Activated naive CD4-positive, alpha-beta T cell treated with anti-CD3 and anti-CD28 coated beads, Interleukin-2, amount 50 U/mL, for 72 hours (primary cell): ENCODE data around the gene RNF151. TPM values are rescaled to one million over a fixed set of nuclear protein-coding genes. Genes with fewer than 3 reads are reported as not detected.

Experiments used
- total RNA-seq, 2 donors: library from RNA; stranded (reverse); gene quantifications; one replicate each; pipeline ENCODE4 v1.2.3, GENCODE V29; 2022

RNF151 gene
- total RNA-seq, 2 donors from 2014 or later: 0.41 TPM; not detected in 1

Other genes with a start within 250 kb of the RNF151 start
- gene NME3, start 195.3 kb upstream of the RNF151 start, total RNA-seq: 10 to 100 TPM; 30.9 to 55.6 TPM
- 10 to 100 TPM; 21.9 to 24.0 TPM for gene EME2, start 194.0 kb upstream of the RNF151 start, total RNA-seq
- gene MRPS34, start 193.7 kb upstream of the RNF151 start, total RNA-seq: 100 to 1,000 TPM; 106 to 180 TPM
- gene SPSB3, start 184.3 kb upstream of the RNF151 start, total RNA-seq: 10 to 100 TPM; 19.1 to 29.2 TPM
- gene NUBP2, start 183.9 kb upstream of the RNF151 start, total RNA-seq: 10 to 100 TPM; 41.0 to 48.3 TPM
- gene IGFALS, start 173.2 kb upstream of the RNF151 start, total RNA-seq: not detected
- 10 to 100 TPM; 31.7 to 65.6 TPM for gene HAGH, start 140.0 kb upstream of the RNF151 start, total RNA-seq
- gene FAHD1, start 139.7 kb upstream of the RNF151 start, total RNA-seq: 10 to 100 TPM; 11.9 to 13.0 TPM
- gene MEIOB, start 94.7 kb upstream of the RNF151 start, total RNA-seq: under 1 TPM; 0.43 to 0.45 TPM
- not detected for gene HS3ST6, start 48.4 kb upstream of the RNF151 start, total RNA-seq
- gene MSRB1, start 23.7 kb upstream of the RNF151 start, total RNA-seq: 10 to 100 TPM; 17.3 to 41.7 TPM
- not detected for gene RPL3L, start 12.2 kb upstream of the RNF151 start, total RNA-seq
- gene NDUFB10, start 7.3 kb upstream of the RNF151 start, total RNA-seq: 10 to 100 TPM; 63.4 to 98.8 TPM
- 1,000 to 10,000 TPM; 5,211 to 5,668 TPM for gene RPS2, start 2.0 kb upstream of the RNF151 start, total RNA-seq
- 10 to 100 TPM; 18.8 to 37.2 TPM for gene TBL3, start 5.2 kb downstream of the RNF151 start, total RNA-seq
- not detected for gene NOXO1, start 14.6 kb downstream of the RNF151 start, total RNA-seq
- gene GFER, start 17.3 kb downstream of the RNF151 start, total RNA-seq: 10 to 100 TPM; 19.1 to 25.0 TPM
- 1 to 10 TPM; 2.0 to 9.0 TPM for gene SYNGR3, start 23.1 kb downstream of the RNF151 start, total RNA-seq
- gene ZNF598, start 43.0 kb downstream of the RNF151 start, total RNA-seq: 10 to 100 TPM; 72.2 to 87.9 TPM
- gene NPW, start 52.9 kb downstream of the RNF151 start, total RNA-seq: 1 to 10 TPM in 1 of 2 donors, under 1 TPM in 1; 0.61 to 4.6 TPM
- gene NHERF2, start 60.0 kb downstream of the RNF151 start, total RNA-seq: 1 to 10 TPM in 1 of 2 donors, under 1 TPM in 1; 0.82 to 3.7 TPM
- gene NTHL1, start 81.0 kb downstream of the RNF151 start, total RNA-seq: 10 to 100 TPM; 21.6 to 25.3 TPM
- gene TSC2, start 81.1 kb downstream of the RNF151 start, total RNA-seq: 100 to 1,000 TPM in 1 of 2 donors, 10 to 100 TPM in 1; 70.5 to 121 TPM
- gene PKD1, start 169.0 kb downstream of the RNF151 start, total RNA-seq: 10 to 100 TPM; 77.0 to 87.6 TPM
- gene RAB26, start 181.8 kb downstream of the RNF151 start, total RNA-seq: under 1 TPM in 1 of 2 donors, not detected in 1; 0.80 TPM
- gene TRAF7, start 188.9 kb downstream of the RNF151 start, total RNA-seq: 10 to 100 TPM; 67.7 to 92.0 TPM
- 10 to 100 TPM in 1 of 2 donors, under 1 TPM in 1; 0.77 to 11.3 TPM for gene CASKIN1, start 229.7 kb downstream of the RNF151 start, total RNA-seq
- gene MLST8, start 238.6 kb downstream of the RNF151 start, total RNA-seq: 10 to 100 TPM; 49.5 to 52.2 TPM
- 10 to 100 TPM in 1 of 2 donors, 1 to 10 TPM in 1; 6.3 to 10.3 TPM for gene BRICD5, start 244.0 kb downstream of the RNF151 start, total RNA-seq
- gene PGP, start 248.0 kb downstream of the RNF151 start, total RNA-seq: 10 to 100 TPM; 15.1 to 20.9 TPM